Skeletal muscle satellite cell (primary cell): ENCODE results near the gene GAS2L3.
"Not testable (repeated sequence)": the region's sequence is repeated elsewhere in the genome, so short reads cannot be mapped to it uniquely, and the experiment has no call there.

Experiments used
- H3K27me3 ChIP-seq: 2 replicates; pipeline ENCODE4 v1.7.0; 2013; ENCODE audit warnings: low read length; ENCODE audit not compliant: control insufficient read depth, insufficient read depth
- H3K36me3 ChIP-seq: 2 replicates; pipeline ENCODE4 v1.7.0; 2013; ENCODE audit warnings: mild to moderate bottlenecking, control low read depth, low read length; ENCODE audit not compliant: insufficient read depth
- H3K4me1 ChIP-seq: 2 replicates; pipeline ENCODE4 v1.7.0; 2013; ENCODE audit warnings: low read length; ENCODE audit not compliant: control insufficient read depth, insufficient read depth
- H3K4me2 ChIP-seq: 2 replicates; pipeline ENCODE4 v1.7.0; 2013; ENCODE audit warnings: mild to moderate bottlenecking, low read length
- H3K4me3 ChIP-seq: 2 replicates; pipeline ENCODE4 v1.7.0; 2013; ENCODE audit warnings: low read length
- H3K9ac ChIP-seq: 2 replicates; pipeline ENCODE4 v1.7.0; 2013; ENCODE audit warnings: mild to moderate bottlenecking, low read depth, low read length, moderate library complexity
- H3K9me3 ChIP-seq: replicated peaks from 2 replicates; pipeline ENCODE4 v1.7.0; 2013; ENCODE audit warnings: mild to moderate bottlenecking, control low read depth, low read length

Gene GAS2L3

DNA sequence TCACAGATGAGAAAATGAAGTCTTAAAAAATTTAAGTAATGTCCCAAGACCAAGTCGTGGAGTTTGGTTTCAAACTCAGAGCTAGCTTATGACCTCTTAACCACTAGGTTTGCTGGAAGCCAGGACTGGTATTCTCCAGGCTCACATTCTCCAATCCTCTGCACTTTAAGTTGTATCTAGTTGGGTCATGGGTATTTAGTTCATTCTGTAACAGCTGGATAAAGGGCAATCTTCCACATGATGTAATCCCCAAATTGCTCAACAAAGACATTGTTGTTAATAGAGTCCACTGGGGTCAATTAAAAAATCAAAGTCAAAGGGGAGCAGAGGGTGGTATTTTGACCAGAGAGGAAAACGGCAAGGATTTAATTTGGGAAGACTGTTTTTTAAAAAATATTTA lies 17.8 kb upstream of the GAS2L3 start:
- Histone ChIP-seq H3K36me3 (no peaks in the 10 kb centered on the region), H3K9ac (no peak overlapping the region)

DNA sequence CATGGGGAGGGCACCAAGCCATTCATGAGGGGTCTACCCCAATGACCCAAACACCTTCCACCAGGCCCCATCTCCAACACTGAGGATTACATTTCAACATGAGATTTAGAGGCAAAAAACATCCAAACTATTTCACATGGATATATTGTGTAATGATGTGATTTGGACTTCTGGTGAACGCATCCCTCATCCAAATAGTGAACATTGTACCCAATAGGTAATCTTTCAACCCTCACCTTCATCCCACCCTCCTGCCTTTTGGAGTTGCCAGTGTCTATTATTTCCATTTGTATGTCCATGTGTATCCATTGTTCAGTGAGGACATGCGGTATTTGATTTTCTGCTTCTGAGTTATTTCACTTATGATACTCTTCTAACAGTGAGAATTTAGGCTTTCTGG lies 16.1 kb upstream of the GAS2L3 start:
- H3K4me2 ChIP-seq, result no peak overlapping the region
- no peak overlapping the region for H3K4me3 ChIP-seq
- H3K4me1 ChIP-seq, result no peaks in the 10 kb centered on the region

More for the DNA sequence above, 17.8 kb upstream of the GAS2L3 start:
- no peaks in the 10 kb centered on the region for H3K4me1 ChIP-seq
- no peak overlapping the region for H3K4me3 ChIP-seq
- H3K9me3 ChIP-seq, result no peaks in the 10 kb centered on the region
- H3K4me2 ChIP-seq, result no peak overlapping the region
- H3K27me3 ChIP-seq, result no peaks in the 10 kb centered on the region

DNA sequence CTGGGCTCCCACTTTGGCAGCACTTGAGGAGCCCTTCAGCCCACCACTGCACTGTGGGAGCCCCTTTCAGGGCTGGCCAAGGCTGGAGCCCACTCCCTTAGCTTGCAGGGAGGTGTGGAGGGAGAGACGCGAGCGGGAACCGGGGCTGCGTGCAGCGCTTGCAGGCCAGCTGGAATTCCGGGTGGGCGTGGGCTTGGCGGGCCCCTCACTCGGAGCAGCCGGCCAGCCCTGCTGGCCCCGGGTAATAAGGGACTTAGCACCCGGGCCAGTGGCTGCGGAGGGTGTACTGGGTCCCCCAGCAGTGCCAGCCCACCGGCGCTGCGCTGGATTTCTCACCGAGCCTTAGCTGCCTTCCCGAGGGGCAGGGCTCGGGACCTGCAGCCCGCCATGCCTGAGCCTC lies 14.2 kb upstream of the GAS2L3 start:
- H3K27me3 ChIP-seq, H3K4me2 ChIP-seq, H3K9me3 ChIP-seq, H3K4me1 ChIP-seq, H3K4me3 ChIP-seq, H3K9ac ChIP-seq, H3K36me3 ChIP-seq: not testable (repeated sequence)

More for the DNA sequence above, 16.1 kb upstream of the GAS2L3 start:
- no peaks in the 10 kb centered on the region for H3K27me3 ChIP-seq
- no peaks in the 10 kb centered on the region for H3K36me3 ChIP-seq
- no peak overlapping the region for H3K9ac ChIP-seq
- H3K9me3 ChIP-seq, result no peaks in the 10 kb centered on the region

DNA sequence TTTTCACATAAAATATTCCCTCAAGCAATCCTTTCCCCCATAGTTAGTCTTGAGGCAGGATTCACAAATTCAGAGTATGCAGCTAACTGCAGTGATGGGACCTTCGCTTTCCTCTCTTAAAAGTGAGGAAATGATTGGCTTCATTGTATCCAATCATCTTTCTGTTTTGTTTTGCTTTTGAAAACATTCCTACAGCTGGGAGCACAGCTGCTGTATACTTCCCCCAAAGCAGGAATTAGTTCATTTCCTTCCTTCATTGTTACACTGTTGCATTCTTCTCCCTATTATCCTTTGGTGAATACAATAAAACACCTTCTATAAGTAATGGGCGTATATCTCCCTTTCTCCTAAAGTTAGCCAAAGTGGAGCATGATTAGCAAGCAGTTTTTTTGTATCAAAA lies 9.4 kb upstream of the GAS2L3 start:
- H3K4me3 ChIP-seq, result no peak overlapping the region
- no peaks in the 10 kb centered on the region for H3K9me3 ChIP-seq
- H3K27me3 ChIP-seq, result peaks cover 4% of the 10 kb centered on the region
- no peaks in the 10 kb centered on the region for H3K36me3 ChIP-seq
- no peak overlapping the region for H3K4me2 ChIP-seq
- no peak overlapping the region for H3K9ac ChIP-seq
- H3K4me1 ChIP-seq, result peaks cover 9% of the 10 kb centered on the region

DNA sequence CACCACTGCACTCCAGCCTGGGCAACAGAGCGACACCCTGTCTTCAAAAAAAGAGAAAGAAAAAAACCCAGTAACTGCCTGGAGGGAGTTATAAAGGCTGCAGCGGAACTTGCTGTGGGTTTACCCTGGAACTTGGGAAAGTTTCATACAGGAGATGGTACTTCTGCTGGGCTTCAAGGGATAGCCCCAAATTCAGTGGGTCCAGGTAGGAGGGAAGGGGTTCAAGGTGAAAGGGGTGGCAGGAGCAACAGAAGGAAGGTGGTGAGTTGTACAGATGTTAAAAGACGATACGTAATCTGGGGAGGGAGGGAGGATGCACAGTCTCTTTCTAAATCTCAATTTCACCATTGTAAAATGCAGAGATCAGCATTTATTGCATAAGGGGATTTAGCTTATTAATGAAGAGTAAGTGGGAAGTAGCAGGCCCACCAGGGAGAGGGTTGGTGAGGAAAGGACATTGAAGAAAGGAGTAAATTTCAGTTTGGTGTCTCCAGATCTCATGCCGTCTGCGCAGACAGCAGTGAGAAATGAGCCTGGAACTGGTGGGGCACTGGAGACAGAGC lies 8.5 kb upstream of the GAS2L3 start:
- Histone ChIP-seq H3K4me1 (peaks cover 9% of the 10 kb centered on the region), H3K4me3 (no peak overlapping the region), H3K27me3 (peaks cover 4% of the 10 kb centered on the region), H3K36me3 (no peaks in the 10 kb centered on the region), H3K9ac (no peak overlapping the region), H3K4me2 (no peak overlapping the region), H3K9me3 (no peaks in the 10 kb centered on the region)

DNA sequence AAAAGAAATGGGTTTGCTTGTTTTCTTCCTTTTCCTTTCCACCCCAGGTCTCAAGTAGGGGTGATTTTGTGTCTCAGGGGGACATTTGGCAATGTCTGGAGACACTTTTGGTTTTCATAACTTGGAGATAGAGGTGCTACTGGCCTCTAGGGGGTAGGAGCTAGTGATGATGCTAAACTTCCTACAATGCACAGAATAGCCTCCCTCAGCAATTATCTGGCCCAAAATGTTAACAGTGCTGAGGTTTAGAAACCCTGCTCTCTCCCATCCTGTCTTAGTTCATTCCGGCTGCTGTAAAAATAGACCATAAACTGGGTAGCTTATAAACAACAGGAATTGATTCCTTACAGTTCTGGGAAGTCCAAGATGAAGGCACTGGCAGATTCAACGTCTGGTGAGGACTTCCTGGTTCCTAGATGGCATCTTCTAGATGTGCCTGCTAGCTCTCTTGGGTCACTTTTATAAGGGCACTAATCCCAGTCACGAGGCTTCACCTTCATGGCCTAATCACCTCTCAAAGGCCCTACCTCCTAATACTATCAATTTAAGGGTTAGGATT lies 7.4 kb upstream of the GAS2L3 start:
- no peak overlapping the region for H3K4me3 ChIP-seq
- H3K4me1 ChIP-seq, result peaks cover 9% of the 10 kb centered on the region
- no peak overlapping the region for H3K9ac ChIP-seq
- no peaks in the 10 kb centered on the region for H3K36me3 ChIP-seq
- peaks cover 4% of the 10 kb centered on the region for H3K27me3 ChIP-seq
- no peak overlapping the region for H3K4me2 ChIP-seq
- H3K9me3 ChIP-seq, result no peaks in the 10 kb centered on the region

DNA sequence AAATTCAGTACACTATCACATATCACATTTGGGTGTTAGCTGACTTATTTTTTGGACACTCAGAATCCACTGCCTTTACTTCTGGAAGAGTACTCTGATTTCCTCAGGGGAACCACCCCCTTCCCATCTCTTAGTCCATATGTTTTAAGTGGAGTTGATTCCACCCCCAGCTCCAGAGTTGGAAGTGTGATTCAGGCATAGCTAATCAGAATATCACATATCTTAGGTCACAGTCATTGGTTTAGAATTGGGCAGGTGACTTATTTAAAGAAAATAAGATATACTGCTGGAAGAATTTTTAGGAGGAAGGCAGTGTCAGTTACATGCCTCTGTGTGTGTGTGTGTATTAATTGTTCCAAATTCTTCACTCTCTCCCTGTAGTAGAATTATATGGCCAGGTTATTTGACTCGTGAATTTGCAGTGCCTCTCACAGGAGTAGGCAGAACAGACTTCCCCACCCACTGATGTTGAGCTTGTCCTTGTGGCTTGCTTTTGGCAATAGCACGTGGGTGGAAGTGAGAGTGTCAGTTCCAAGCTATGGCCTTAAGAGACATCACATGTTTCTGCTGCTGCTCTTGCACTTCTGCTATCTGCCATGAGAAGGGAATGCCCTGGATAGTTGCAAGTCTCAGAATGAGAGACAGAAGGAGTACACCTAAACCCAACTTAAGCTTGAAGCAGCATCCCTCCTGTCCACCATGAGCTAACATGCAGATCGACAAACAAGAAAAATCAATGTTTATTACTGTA lies 6.4 kb upstream of the GAS2L3 start:
- Histone ChIP-seq H3K4me2 (peak overlapping the region; percentile 20), H3K27me3 (peaks cover 4% of the 10 kb centered on the region), H3K4me3 (no peak overlapping the region), H3K4me1 (peaks cover 9% of the 10 kb centered on the region), H3K9me3 (no peaks in the 10 kb centered on the region), H3K36me3 (no peaks in the 10 kb centered on the region), H3K9ac (no peak overlapping the region)

DNA sequence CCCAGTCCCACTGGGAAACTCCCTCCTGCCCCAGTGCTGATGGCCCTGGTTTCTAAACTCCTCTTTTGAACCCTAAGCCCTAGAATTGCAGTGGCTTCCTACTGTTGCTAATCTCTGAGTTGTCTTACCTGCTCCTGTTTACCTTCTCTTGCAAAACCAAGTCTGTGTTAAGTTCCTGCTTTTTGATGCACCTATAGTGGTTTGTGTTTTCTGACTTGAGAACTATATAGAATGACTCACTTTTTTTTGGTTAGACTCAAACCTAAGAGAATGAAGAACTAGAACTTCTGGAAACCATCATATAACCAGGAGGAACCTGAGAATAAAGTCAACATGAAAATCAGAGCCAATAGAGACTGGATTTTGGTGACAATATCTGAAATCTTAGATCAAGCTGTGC lies 5.5 kb upstream of the GAS2L3 start:
- peaks cover 10% of the 10 kb centered on the region for H3K4me1 ChIP-seq
- no peak overlapping the region for H3K4me2 ChIP-seq
- H3K9ac ChIP-seq, result no peak overlapping the region
- H3K4me3 ChIP-seq, result no peak overlapping the region
- peaks cover 4% of the 10 kb centered on the region for H3K27me3 ChIP-seq
- H3K36me3 ChIP-seq, result no peaks in the 10 kb centered on the region
- no peaks in the 10 kb centered on the region for H3K9me3 ChIP-seq

DNA sequence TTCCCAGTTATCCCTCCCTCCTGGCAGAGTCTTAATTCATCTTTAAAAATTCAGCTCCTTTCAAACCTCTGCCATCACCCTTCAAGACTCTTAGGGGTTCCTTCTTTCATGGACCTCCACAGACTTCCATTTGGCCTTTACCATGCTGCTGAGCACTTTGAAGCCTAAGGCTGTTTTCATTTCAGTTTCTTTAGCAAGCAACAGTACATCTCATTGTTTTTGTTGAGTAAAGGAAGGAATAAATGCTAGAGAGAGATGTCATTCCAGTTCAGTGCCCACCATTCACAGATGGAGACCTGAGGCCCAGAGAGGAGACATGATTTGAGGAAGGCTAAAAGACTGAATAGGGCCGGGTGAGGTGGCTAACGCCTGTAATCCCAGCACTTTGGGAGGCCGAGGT lies 1.3 kb upstream of the GAS2L3 start:
- H3K9me3 ChIP-seq, result no peaks in the 10 kb centered on the region
- H3K4me2 ChIP-seq, result no peak overlapping the region
- no peak overlapping the region for H3K9ac ChIP-seq
- H3K4me1 ChIP-seq, result peaks cover 29% of the 10 kb centered on the region
- H3K36me3 ChIP-seq, result no peaks in the 10 kb centered on the region
- H3K4me3 ChIP-seq, result no peak overlapping the region
- no peaks in the 10 kb centered on the region for H3K27me3 ChIP-seq

DNA sequence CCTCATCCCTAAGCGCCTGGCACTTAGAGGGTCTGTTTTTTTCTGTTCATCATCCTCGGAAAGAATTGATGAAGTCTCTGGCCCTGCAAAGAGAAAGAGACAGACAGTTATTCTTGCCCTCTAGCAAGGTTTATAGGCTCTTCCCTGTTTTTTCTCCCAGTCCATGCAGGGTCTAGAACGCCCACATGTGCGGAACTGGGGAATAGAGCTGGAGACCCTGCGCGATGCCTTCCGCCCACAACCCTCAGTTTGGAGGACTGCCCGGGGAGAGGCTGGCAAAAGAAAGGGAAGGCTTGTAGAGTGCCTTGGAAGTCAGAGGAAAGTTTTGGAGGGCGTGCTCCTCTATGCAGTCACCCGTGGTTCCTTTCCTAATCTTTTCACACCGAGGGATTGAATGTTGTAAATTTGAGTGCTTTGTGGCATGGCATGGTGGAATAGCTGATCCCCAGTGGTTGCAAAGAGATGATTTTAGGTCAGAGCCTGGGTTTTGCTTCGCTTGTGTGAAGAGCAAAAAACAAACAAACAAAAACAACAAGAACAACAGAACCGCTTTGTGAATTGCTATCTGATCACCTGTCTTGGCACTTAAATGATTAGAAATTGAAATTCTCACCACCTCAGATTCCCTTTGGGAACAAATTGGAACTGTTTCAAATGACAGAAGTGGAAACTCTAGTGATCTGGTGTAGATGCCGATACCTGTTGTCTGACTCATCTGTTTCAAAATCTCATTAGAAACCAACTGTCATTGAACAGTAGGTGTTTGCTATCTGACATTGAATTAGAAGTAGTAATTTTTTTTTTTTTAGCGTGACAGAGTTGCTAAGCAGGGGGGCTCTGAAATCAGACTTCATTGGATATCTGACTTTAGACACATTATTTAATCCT lies 947 bp downstream of the GAS2L3 start:
- Histone ChIP-seq H3K27me3 (no peaks in the 10 kb centered on the region), H3K4me2 (peak overlapping the region; percentile 89), H3K4me3 (peak overlapping the region; percentile 94), H3K9me3 (no peaks in the 10 kb centered on the region), H3K9ac (peak overlapping the region; percentile 85), H3K36me3 (no peaks in the 10 kb centered on the region), H3K4me1 (peaks cover 25% of the 10 kb centered on the region)

DNA sequence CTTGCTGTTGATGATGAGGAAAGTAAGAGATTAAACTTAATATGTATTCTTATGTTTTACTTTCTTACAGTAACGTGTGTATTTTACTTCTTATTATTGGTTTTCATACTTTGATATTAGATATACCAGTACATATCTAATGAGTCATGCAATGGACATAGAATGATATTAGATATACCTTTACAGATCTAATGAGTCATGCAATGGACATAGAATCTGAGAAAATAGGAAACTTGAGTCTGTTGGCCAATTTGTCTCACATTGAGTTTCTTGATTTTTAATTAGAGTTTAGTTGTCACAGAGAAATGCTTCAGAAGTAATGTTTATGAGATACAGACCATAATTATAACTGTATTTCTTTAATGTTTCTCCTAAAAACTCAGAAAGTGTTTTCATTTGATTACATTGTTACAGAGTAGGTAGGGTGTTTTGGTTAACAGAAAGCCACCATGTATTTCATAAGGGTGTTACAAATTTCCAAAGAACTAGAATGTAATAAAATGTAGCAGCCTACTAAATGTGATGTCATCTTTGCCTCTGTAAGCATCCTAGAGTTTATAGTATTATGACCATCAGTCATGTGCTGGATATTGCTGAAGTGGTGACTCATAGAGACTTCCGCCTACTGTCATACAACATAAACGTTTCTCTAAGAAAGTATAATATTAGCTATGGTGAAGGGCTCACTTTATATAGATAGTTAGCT lies 3.0 kb downstream of the GAS2L3 start:
- peak overlapping the region; percentile 72 for H3K4me2 ChIP-seq
- H3K27me3 ChIP-seq, result no peaks in the 10 kb centered on the region
- peaks cover 25% of the 10 kb centered on the region for H3K4me1 ChIP-seq
- H3K4me3 ChIP-seq, result peak overlapping the region; percentile 40
- no peaks in the 10 kb centered on the region for H3K9me3 ChIP-seq
- peak overlapping the region; percentile 44 for H3K9ac ChIP-seq
- H3K36me3 ChIP-seq, result no peaks in the 10 kb centered on the region
